IMR-90 (cell line): Measurements from ENCODE around the gene ADGRG3.

Experiments
- CTCF ChIP-seq: conservative IDR thresholded peaks from 2 replicates; pipeline ENCODE4 v1.5.1; 2012; ENCODE audit warnings: mild to moderate bottlenecking, low read depth, low read length, improper control_type of control experiment
- ELK1 ChIP-seq: fragments of 150-350 bp; IDR thresholded peaks from 2 replicates; pipeline ENCODE4 v1.6.1; 2016; ENCODE audit warnings: low read depth, mild to moderate bottlenecking, low read length, moderate library complexity, borderline replicate concordance
- MXI1 ChIP-seq: IDR thresholded peaks from 2 replicates; pipeline ENCODE4 v1.6.1; 2012; ENCODE audit warnings: low read depth, mild to moderate bottlenecking, low read length, moderate library complexity, borderline replicate concordance
- NFE2L2 ChIP-seq: fragments of 150-350 bp; IDR thresholded peaks from 2 replicates; pipeline ENCODE4 v1.6.1; 2016; ENCODE audit warnings: low read depth, mild to moderate bottlenecking, low read length
- POLR2A ChIP-seq: IDR thresholded peaks from 2 replicates; pipeline ENCODE4 v1.6.1; 2012; ENCODE audit warnings: mild to moderate bottlenecking, low read depth, low read length
- RCOR1 ChIP-seq: IDR thresholded peaks from 2 replicates; pipeline ENCODE4 v1.6.1; 2012; ENCODE audit warnings: mild to moderate bottlenecking, low read length, improper control_type of control experiment; ENCODE audit not compliant: insufficient replicate concordance
- USF2 ChIP-seq: fragments of 150-350 bp; IDR thresholded peaks from 2 replicates; pipeline ENCODE4 v1.6.1; 2017; ENCODE audit warnings: mild to moderate bottlenecking, antibody characterized with exemption, low read length, low read depth

GRCh38 chr16:57694725-57695679 is 26.9 kb downstream of the ADGRG3 start, which contains the start of gene DRC7:
- TF ChIP-seq CTCF (no peak), ELK1 (no peak), MXI1 (no peak), RCOR1 (no peak), POLR2A (no peak), USF2 (no peak), NFE2L2 (no peak)
